SK-N-SH (cell line): ENCODE measurements around the gene CARMIL3. TPM values are rescaled to one million over a fixed set of nuclear protein-coding genes. Genes with fewer than 3 reads are reported as not detected.

Source experiments
- CTCF ChIA-PET: fragments of 300-600, 350-600 bp; formaldehyde crosslinking; extraction: SDS; loops from one replicate; lab custom pipeline; 2021; lab: Yijun Ruan, JAX
- POLR2A ChIA-PET: fragments of 350-600 bp; sonication (Branson Sonifier 250); formaldehyde crosslinking; extraction: SDS; loops from one replicate; lab custom pipeline; 2020; ENCODE audit warnings: antibody characterized with exemption, inconsistent platforms; lab: Yijun Ruan, JAX
- DNase-seq: peaks from one replicate; pipeline ENCODE4 v3.0.0; 2012
- H2AFZ ChIP-seq: fragments of 200-600 bp; sonication (generic); 2 replicates; pipeline ENCODE4 v1.8.1; 2016; ENCODE audit warnings: antibody characterized with exemption, mild to moderate bottlenecking, low read depth
- H3F3A ChIP-seq: fragments of 200-600 bp; sonication (generic); replicated peaks from 2 replicates; pipeline ENCODE3; 2016; ENCODE audit warnings: antibody characterized with exemption, mild to moderate bottlenecking; ENCODE audit not compliant: insufficient read depth
- H3K27ac ChIP-seq, 2 experiments: fragments of 200-500 bp in 1 of 2; fragments of 200-600 bp in 1 of 2; sonication (Bioruptor generic) in 1 of 2; sonication (generic), shearing (Covaris generic) in 1 of 2; 2 replicates each; pipeline versions ENCODE4 v1.5.1 to v1.6.1; 2014 to 2016; ENCODE audit warnings: low read depth in 2 of 2, inconsistent platforms in 1 of 2, low read length in 1 of 2, mild to moderate bottlenecking in 1 of 2, mixed read lengths in 1 of 2
- H3K27me3 ChIP-seq: fragments of 200-600 bp; sonication (generic), shearing (Covaris generic); 2 replicates; pipeline ENCODE4 v1.6.1; 2016; ENCODE audit warnings: mixed run types; ENCODE audit not compliant: insufficient read depth
- H3K36me3 ChIP-seq, 2 experiments: fragments of 200-500 bp in 1 of 2; fragments of 200-600 bp in 1 of 2; sonication (Bioruptor generic) in 1 of 2; sonication (generic) in 1 of 2; replicated peaks in 1 of 2; 2 replicates each; pipeline versions ENCODE3 to v1.5.1; 2014 to 2016; ENCODE audit warnings: low read length in 1 of 2, mild to moderate bottlenecking in 1 of 2; ENCODE audit not compliant: insufficient read depth in 2 of 2, control insufficient read depth in 1 of 2
- H3K4me1 ChIP-seq, 2 experiments: fragments of 200-500 bp in 1 of 2; fragments of 200-600 bp in 1 of 2; sonication (Bioruptor generic) in 1 of 2; sonication (generic), shearing (Covaris generic) in 1 of 2; 2 replicates each; pipeline versions ENCODE4 v1.5.1 to v1.6.1; 2014 to 2016; ENCODE audit warnings: low read depth in 1 of 2, low read length in 1 of 2, mixed run types in 1 of 2; ENCODE audit not compliant: insufficient read depth in 2 of 2, control insufficient read depth in 1 of 2
- H3K4me2 ChIP-seq: fragments of 200-600 bp; sonication (generic), shearing (Covaris generic); 2 replicates; pipeline ENCODE4 v1.6.1; 2017; ENCODE audit warnings: mixed run types
- H3K4me3 ChIP-seq, 2 experiments: fragments of 200-500 bp in 1 of 2; fragments of 200-600 bp in 1 of 2; sonication (Bioruptor generic) in 1 of 2; sonication (generic), shearing (Covaris generic) in 1 of 2; 2 replicates each; pipeline versions ENCODE4 v1.5.1 to v1.8.1; 2014 to 2016; ENCODE audit warnings: low read depth in 2 of 2, inconsistent platforms in 1 of 2, low read length in 1 of 2, mild to moderate bottlenecking in 1 of 2, mixed read lengths in 1 of 2, moderate library complexity in 1 of 2
- H3K79me2 ChIP-seq: fragments of 200-600 bp; sonication (generic); 2 replicates; pipeline ENCODE4 v1.8.1; 2017; ENCODE audit warnings: mild to moderate bottlenecking; ENCODE audit not compliant: insufficient read depth
- H3K9ac ChIP-seq: fragments of 200-600 bp; sonication (generic); 2 replicates; pipeline ENCODE4 v1.6.1; 2017; ENCODE audit warnings: mixed run types
- H3K9me2 ChIP-seq: fragments of 200-600 bp; sonication (generic); 2 replicates; pipeline ENCODE4 v1.6.1; 2017; ENCODE audit warnings: mixed run types
- H3K9me3 ChIP-seq: fragments of 200-600 bp; sonication (generic); 2 replicates; pipeline ENCODE4 v1.6.1; 2017; ENCODE audit warnings: mixed run types, mild to moderate bottlenecking, moderate library complexity
- H4K20me1 ChIP-seq: fragments of 200-600 bp; sonication (generic); 2 replicates; pipeline ENCODE4 v1.6.1; 2017; ENCODE audit warnings: mild to moderate bottlenecking, mixed run types; ENCODE audit not compliant: insufficient read depth
- CHD2 ChIP-seq: fragments of 150-350 bp; IDR thresholded peaks from 2 replicates; pipeline ENCODE4 v1.6.1; 2018; ENCODE audit warnings: low read length; ENCODE audit not compliant: partially characterized antibody
- ELF1 ChIP-seq: IDR thresholded peaks from 2 replicates; pipeline ENCODE4 v1.4.0; 2012
- EP300 ChIP-seq, 2 experiments: IDR thresholded peaks; 2 replicates each; pipeline versions ENCODE4 v1.4.0 to v1.6.1; 2012; ENCODE audit warnings: borderline replicate concordance in 1 of 2, low read depth in 1 of 2, low read length in 1 of 2
- EZH2phosphoT487 ChIP-seq: fragments of 200-600 bp; sonication (generic); IDR thresholded peaks from 2 replicates; pipeline ENCODE4 v1.6.1; 2017; ENCODE audit warnings: low read depth, mixed run types, mild to moderate bottlenecking, antibody characterized with exemption, moderate library complexity, borderline replicate concordance
- FOSL2 ChIP-seq: IDR thresholded peaks from 2 replicates; pipeline ENCODE4 v1.4.0; 2012; ENCODE audit warnings: low read depth, mild to moderate bottlenecking, moderate library complexity, borderline replicate concordance
- FOXJ3 ChIP-seq: sonication (generic); formaldehyde crosslinking; IDR thresholded peaks from 2 replicates; pipeline ENCODE4 v1.5.1; 2020; ENCODE audit warnings: mild to moderate bottlenecking, missing genetic modification reagents
- FOXM1 ChIP-seq: IDR thresholded peaks from 2 replicates; pipeline ENCODE4 v1.4.0; 2012; ENCODE audit warnings: low read depth, mild to moderate bottlenecking
- MEF2A ChIP-seq: IDR thresholded peaks from 2 replicates; pipeline ENCODE4 v1.4.0; 2012; ENCODE audit warnings: low read depth, borderline replicate concordance
- MXI1 ChIP-seq: IDR thresholded peaks from 2 replicates; pipeline ENCODE4 v1.6.1; 2012; ENCODE audit warnings: mild to moderate bottlenecking, low read depth, low read length, improper control_type of control experiment
- NRF1 ChIP-seq: IDR thresholded peaks from 2 replicates; pipeline ENCODE4 v1.6.1; 2012; ENCODE audit warnings: low read depth, mild to moderate bottlenecking, low read length
- RAD21 ChIP-seq: IDR thresholded peaks from 2 replicates; pipeline ENCODE4 v1.6.1; 2012; ENCODE audit warnings: mild to moderate bottlenecking, low read length
- RCOR1 ChIP-seq: fragments of 150-350 bp; IDR thresholded peaks from 2 replicates; pipeline ENCODE4 v1.6.1; 2017; ENCODE audit warnings: antibody characterized with exemption, low read length
- SMC3 ChIP-seq: IDR thresholded peaks from 2 replicates; pipeline ENCODE4 v1.6.1; 2012; ENCODE audit warnings: low read depth, low read length, improper control_type of control experiment
- TAF1 ChIP-seq: IDR thresholded peaks from 2 replicates; pipeline ENCODE4 v1.6.1; 2012; ENCODE audit warnings: low read depth, mild to moderate bottlenecking, low read length, moderate library complexity, borderline replicate concordance
- TEAD4 ChIP-seq: IDR thresholded peaks from 2 replicates; pipeline ENCODE4 v1.4.0; 2012; ENCODE audit warnings: mild to moderate bottlenecking, borderline replicate concordance; ENCODE audit not compliant: insufficient read depth
- WGBS: methylation state at CpG from one replicate; pipeline ENCODE4 v1.1.6; 2017; ENCODE audit warnings: low lambda C conversion rate; 5-methylcytosine and 5-hydroxymethylcytosine counted together
- polyA plus RNA-seq, 3 experiments: library from polyadenylated mRNA; depleted of rRNA; stranded (reverse); fragments of >200 nt; gene quantifications; 2 replicates each; pipeline ENCODE4 v1.2.3, GENCODE V29; 2012
- TF ChIP-seq, protein P1 (sequence below): IDR thresholded peaks from 2 replicates; pipeline ENCODE4 v1.4.0; 2012; ENCODE audit warnings: low read depth
- TF ChIP-seq, protein P2 (sequence below): IDR thresholded peaks from 2 replicates; pipeline ENCODE4 v1.6.1; 2012; ENCODE audit warnings: mild to moderate bottlenecking, low read depth, low read length, moderate library complexity
- TF ChIP-seq, protein P3 (sequence below): IDR thresholded peaks from 2 replicates; pipeline ENCODE4 v1.4.0; 2012; ENCODE audit warnings: low read depth, borderline replicate concordance
- TF ChIP-seq, protein P4 (sequence below): IDR thresholded peaks from 2 replicates; pipeline ENCODE4 v1.4.0; 2012; ENCODE audit warnings: low read depth, borderline replicate concordance
- TF ChIP-seq, protein P5 (sequence below): fragments of 150-350 bp; IDR thresholded peaks from 2 replicates; pipeline ENCODE4 v1.6.1; 2017; ENCODE audit warnings: antibody characterized with exemption, low read length, low read depth, borderline replicate concordance

The CARMIL3 gene
- polyA plus RNA-seq, 1 of the 3 experiments (the other 2 are of a cell fraction) = 0.43 TPM

DNA sequence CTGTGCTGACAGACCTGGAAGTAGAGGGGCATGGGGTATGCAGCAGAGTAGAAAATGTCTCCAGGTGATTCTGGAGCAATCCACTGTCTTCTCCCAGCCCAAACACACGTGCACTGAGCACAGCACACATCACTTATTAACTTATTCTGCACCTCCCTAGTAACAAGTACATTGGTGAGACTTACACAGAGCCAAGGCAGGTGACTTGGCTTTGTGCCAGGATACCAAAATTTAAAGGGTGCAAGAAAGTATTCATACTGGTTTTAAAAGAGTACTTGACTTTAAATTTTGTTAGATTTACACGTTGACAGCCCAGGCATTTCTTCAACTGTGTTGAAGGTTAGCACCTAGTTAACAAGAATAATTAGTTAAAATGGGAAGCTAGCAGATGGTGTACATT lies 11.1 kb upstream of the CARMIL3 start:
- Histone ChIP-seq H3K27ac (no peak overlapping the region), H3K4me3 (no peak overlapping the region), H3K9ac (no peak overlapping the region), H3K9me3 (no peaks in the 10 kb centered on the region), H3K36me3 (no peaks in the 10 kb centered on the region), H3K27me3 (no peaks in the 10 kb centered on the region; the same call in 1 of the 2 replicates), H3F3A (peaks cover 6% of the 10 kb centered on the region), H3K4me2 (no peak overlapping the region), H3K79me2 (no peaks in the 10 kb centered on the region)
- ChIA-PET POLR2A (no interaction called here), CTCF (interaction anchor here (1.2 kb wide), 1 partner anchor 50 kb away, joined by 4 read pairs; no protein-coding TSS in a partner anchor)
- 3% methylated on average over 2 of the region's 2 CpGs for WGBS
- TF ChIP-seq TAF1 (no peak), RCOR1 (no peak), FOXJ3 (CRISPR knock-in tag) (no peak), MXI1 (no peak), FOSL2 (no peak), EP300 (IDR thresholded peaks at IDR 0.05; ENCODE audit: borderline replicate concordance in 1 of 2, low read depth in 1 of 2, low read length in 1 of 2) (no peak), SMC3 (no peak), RAD21 (no peak), TEAD4 (no peak), EZH2phosphoT487 (no peak), FOXM1 (no peak), MEF2A (no peak), NRF1 (no peak), CHD2 (no peak), ELF1 (no peak)
- TF ChIP-seq, protein P1, sequence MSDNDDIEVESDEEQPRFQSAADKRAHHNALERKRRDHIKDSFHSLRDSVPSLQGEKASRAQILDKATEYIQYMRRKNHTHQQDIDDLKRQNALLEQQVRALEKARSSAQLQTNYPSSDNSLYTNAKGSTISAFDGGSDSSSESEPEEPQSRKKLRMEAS = no peak
- TF ChIP-seq, protein P2, sequence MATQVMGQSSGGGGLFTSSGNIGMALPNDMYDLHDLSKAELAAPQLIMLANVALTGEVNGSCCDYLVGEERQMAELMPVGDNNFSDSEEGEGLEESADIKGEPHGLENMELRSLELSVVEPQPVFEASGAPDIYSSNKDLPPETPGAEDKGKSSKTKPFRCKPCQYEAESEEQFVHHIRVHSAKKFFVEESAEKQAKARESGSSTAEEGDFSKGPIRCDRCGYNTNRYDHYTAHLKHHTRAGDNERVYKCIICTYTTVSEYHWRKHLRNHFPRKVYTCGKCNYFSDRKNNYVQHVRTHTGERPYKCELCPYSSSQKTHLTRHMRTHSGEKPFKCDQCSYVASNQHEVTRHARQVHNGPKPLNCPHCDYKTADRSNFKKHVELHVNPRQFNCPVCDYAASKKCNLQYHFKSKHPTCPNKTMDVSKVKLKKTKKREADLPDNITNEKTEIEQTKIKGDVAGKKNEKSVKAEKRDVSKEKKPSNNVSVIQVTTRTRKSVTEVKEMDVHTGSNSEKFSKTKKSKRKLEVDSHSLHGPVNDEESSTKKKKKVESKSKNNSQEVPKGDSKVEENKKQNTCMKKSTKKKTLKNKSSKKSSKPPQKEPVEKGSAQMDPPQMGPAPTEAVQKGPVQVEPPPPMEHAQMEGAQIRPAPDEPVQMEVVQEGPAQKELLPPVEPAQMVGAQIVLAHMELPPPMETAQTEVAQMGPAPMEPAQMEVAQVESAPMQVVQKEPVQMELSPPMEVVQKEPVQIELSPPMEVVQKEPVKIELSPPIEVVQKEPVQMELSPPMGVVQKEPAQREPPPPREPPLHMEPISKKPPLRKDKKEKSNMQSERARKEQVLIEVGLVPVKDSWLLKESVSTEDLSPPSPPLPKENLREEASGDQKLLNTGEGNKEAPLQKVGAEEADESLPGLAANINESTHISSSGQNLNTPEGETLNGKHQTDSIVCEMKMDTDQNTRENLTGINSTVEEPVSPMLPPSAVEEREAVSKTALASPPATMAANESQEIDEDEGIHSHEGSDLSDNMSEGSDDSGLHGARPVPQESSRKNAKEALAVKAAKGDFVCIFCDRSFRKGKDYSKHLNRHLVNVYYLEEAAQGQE = no peak
- TF ChIP-seq, protein P3, sequence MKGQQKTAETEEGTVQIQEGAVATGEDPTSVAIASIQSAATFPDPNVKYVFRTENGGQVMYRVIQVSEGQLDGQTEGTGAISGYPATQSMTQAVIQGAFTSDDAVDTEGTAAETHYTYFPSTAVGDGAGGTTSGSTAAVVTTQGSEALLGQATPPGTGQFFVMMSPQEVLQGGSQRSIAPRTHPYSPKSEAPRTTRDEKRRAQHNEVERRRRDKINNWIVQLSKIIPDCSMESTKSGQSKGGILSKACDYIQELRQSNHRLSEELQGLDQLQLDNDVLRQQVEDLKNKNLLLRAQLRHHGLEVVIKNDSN = no peak
- TF ChIP-seq, protein P4, sequence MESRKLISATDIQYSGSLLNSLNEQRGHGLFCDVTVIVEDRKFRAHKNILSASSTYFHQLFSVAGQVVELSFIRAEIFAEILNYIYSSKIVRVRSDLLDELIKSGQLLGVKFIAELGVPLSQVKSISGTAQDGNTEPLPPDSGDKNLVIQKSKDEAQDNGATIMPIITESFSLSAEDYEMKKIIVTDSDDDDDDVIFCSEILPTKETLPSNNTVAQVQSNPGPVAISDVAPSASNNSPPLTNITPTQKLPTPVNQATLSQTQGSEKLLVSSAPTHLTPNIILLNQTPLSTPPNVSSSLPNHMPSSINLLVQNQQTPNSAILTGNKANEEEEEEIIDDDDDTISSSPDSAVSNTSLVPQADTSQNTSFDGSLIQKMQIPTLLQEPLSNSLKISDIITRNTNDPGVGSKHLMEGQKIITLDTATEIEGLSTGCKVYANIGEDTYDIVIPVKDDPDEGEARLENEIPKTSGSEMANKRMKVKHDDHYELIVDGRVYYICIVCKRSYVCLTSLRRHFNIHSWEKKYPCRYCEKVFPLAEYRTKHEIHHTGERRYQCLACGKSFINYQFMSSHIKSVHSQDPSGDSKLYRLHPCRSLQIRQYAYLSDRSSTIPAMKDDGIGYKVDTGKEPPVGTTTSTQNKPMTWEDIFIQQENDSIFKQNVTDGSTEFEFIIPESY = no peak
- TF ChIP-seq, protein P5, sequence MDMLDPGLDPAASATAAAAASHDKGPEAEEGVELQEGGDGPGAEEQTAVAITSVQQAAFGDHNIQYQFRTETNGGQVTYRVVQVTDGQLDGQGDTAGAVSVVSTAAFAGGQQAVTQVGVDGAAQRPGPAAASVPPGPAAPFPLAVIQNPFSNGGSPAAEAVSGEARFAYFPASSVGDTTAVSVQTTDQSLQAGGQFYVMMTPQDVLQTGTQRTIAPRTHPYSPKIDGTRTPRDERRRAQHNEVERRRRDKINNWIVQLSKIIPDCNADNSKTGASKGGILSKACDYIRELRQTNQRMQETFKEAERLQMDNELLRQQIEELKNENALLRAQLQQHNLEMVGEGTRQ = no peak
- TF ChIP-seq, all 33 proteins: peak for 0
- Histone ChIP-seq H3K9me2 (no peaks in the 10 kb centered on the region), H3K4me1 (peaks cover 0 to 4% of the 10 kb centered on the region in 2 experiments; a peak in 1 of 4 replicates), H4K20me1 (no peaks in the 10 kb centered on the region), H2AFZ (no peak overlapping the region)
- DNase-seq = no peak
